ENCODE results near the gene DDX24.

The DDX24 gene, protein sequence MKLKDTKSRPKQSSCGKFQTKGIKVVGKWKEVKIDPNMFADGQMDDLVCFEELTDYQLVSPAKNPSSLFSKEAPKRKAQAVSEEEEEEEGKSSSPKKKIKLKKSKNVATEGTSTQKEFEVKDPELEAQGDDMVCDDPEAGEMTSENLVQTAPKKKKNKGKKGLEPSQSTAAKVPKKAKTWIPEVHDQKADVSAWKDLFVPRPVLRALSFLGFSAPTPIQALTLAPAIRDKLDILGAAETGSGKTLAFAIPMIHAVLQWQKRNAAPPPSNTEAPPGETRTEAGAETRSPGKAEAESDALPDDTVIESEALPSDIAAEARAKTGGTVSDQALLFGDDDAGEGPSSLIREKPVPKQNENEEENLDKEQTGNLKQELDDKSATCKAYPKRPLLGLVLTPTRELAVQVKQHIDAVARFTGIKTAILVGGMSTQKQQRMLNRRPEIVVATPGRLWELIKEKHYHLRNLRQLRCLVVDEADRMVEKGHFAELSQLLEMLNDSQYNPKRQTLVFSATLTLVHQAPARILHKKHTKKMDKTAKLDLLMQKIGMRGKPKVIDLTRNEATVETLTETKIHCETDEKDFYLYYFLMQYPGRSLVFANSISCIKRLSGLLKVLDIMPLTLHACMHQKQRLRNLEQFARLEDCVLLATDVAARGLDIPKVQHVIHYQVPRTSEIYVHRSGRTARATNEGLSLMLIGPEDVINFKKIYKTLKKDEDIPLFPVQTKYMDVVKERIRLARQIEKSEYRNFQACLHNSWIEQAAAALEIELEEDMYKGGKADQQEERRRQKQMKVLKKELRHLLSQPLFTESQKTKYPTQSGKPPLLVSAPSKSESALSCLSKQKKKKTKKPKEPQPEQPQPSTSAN

DNA sequence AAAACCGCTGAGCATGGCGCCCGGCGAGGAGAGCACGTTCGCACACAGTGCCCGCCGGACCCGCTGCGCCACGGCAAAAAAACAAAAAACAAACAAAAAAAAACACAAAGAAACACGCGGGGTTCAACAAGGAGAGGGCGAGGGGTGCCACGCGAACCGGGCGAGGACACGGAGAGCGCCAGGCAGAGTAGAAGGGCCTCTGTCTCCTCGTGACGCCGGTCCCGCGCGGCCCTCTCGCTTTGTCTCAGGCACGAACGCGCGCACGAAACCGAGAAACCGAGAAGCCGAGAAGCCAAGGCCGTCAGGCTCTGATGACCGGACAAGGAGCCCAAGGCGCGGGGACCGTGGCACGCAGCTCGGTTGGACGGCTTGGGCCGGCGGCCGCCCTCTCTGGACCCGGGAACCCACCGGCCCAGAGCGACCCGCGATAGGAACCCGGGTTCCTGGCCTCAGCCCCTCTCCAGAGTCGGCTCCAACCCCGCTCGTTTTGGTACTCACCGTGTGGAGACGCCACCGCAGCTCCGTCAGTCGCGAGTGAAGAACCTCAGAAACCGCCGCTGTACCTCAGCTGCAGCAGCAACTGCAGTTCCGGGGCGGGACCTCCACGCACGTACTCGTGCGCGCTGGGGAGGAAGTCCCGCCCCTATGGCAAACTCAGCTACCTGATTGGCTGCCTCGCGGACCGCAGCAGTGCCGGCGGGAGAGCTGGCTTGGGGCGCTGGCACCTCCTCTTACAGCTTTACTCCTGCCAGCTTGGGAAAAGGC is at the start of gene DDX24, which contains the start of gene IFI27L1:
Gene DDX24, minus strand, starts transcription at position 582 of the 765 bp plus-strand sequence. CDS start 1,460 bp downstream, outside the sequence.
Gene IFI27L1, plus strand, starts transcription at position 690 of the 765 bp plus-strand sequence. CDS start 15,628 bp downstream, outside the sequence.
- peak within 1 kb of the TSS; percentile 100 for H3K4me3 Mint-ChIP-seq
- peak within 1 kb of the TSS; percentile 99 for H3K27ac Mint-ChIP-seq
- no peaks in the 10 kb centered on the region for H3K27me3 Mint-ChIP-seq
- peaks cover 21% of the 10 kb centered on the region for H3K36me3 Mint-ChIP-seq
- no peaks in the 10 kb centered on the region for H3K9me3 Mint-ChIP-seq (ENCODE audit: low read depth)
- peaks cover 48% of the 10 kb centered on the region for H3K4me1 Mint-ChIP-seq (ENCODE audit: low read depth)

DNA sequence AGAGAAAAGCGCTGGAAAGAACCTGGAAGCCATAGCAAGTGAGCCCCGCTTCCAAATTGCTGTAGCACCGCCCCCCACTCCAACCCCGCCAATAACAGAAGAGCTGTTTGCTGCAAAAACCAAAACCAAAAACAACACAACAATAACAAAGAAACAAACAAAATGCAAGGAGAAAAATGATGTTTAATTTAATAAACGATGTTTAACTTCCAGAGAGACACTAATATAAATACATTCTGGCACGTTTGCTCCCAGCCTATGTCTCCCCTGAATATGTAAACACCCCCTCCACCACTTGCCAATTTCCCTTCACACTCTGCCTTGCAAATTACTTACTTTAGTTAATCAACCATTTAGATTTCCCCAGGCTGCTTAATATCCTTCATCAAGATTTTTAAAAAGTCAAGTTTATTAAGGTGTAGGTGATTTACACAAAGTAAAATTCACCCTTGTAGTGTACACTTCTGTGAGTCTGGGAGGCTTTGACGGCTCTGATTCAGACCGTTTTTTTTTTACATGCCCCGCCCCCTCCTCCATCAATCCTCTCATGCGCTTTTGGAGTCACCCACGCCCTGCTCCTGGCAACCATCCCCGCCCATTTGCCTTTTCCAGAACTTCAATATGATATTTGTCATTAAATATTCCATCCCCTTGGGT is 48.9 kb upstream of the DDX24 start:
- peaks cover 16% of the 10 kb centered on the region for H3K4me1 Mint-ChIP-seq (ENCODE audit: low read depth)
- peaks cover under 1% of the 10 kb centered on the region for H3K9me3 Mint-ChIP-seq (ENCODE audit: low read depth)
- H3K36me3 Mint-ChIP-seq, result no peaks in the 10 kb centered on the region
- H3K4me3 Mint-ChIP-seq, result peak overlapping the region; percentile 91
- no peaks in the 10 kb centered on the region for H3K27me3 Mint-ChIP-seq
- no peak overlapping the region for H3K27ac Mint-ChIP-seq

DNA sequence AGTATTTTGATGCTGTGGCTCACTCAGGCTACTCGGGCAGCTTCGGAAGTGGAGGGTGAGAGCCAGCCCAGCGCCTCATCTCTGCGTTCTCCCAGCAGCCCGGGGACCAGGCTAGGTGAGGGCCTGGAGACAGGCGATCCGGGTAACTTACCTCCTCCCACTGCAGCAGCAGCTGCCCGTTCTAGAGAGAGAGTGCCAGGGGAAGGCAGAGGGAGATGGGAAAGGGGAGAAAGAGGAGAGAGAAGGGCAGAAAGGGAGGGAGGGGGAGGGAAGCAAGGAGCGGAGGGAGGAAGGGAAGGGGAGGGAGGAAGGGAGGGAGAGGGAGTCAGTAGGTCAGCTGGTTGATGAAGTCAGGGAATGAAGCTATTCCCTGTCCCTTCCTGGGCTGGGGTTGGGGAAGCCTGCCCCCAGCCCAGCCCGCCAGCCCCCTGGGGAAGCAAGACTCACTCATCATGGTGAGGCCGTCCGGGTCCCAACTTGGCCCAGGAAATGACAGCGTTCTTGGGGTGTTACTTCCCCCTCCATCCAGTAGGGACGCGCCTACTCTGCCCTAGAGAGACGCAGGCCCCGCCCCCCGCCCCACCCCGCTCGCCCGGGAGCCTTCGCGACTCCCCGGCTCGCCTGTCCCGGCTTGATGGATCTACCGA is 48.2 kb upstream of the DDX24 start, which contains the start of gene IFI27L2:
Gene IFI27L2, minus strand, starts transcription at position 494 of the 647 bp plus-strand sequence. Its CDS starts 40 bp downstream, at position 454.
- H3K36me3 Mint-ChIP-seq, result no peaks in the 10 kb centered on the region
- no peaks in the 10 kb centered on the region for H3K9me3 Mint-ChIP-seq (ENCODE audit: low read depth)
- peak within 1 kb of the TSS; percentile 91 for H3K4me3 Mint-ChIP-seq
- H3K27ac Mint-ChIP-seq, result no peak within 1 kb of the TSS
- no peaks in the 10 kb centered on the region for H3K27me3 Mint-ChIP-seq
- peaks cover 16% of the 10 kb centered on the region for H3K4me1 Mint-ChIP-seq (ENCODE audit: low read depth)

DNA sequence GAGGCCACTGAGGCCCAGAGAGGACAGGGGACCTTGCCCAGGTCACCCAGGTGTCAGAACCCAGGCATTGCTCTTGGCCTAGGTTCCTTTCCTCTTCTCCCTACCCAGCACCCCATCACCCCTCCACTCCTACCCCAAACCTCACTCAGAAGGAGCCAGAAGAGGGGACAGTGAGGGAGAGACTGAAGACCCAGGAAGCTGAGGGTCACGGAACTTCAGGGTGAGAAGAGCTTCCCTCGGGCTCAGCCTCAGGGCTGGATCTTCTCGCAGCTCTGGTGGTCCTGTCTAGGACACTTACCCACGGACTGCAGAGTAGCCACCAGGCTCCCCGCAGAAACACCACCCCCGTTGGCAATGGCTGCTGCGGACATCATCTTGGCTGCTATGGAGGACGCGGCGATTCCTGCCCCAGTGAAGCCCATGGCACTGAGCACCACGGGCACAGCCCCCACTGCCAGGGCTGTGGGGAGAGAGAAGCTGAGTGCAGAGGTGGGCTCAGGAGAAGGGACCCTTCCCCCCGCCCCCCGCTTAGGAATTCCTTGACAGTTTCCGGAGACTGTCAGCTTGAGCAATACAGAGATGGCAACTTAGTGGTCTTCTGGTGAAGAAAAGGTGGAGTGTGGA is 47.3 kb upstream of the DDX24 start:
- Mint-ChIP-seq H3K4me1 (ENCODE audit: low read depth) (peaks cover 16% of the 10 kb centered on the region), H3K36me3 (no peaks in the 10 kb centered on the region), H3K27ac (no peak overlapping the region)

DNA sequence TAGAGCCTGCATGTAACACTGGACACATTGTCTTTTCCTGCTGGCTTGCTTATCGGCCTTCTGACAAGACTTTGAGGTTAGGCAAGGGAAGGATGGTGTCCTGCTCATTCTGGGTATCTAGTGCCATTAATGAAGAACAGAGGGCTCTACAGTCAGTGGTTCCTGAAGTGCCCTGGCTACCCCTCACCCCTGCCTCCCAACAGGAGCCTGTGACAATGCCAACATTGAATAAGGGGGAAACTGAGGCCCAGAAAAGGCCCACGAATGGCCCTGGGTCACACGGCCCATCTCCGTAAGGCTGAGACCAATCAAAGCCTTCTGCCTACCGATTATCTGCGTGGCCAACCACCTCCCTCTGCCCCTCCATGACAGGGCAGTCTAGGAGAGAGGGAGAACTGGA is 46.3 kb upstream of the DDX24 start:
- Mint-ChIP-seq H3K9me3 (ENCODE audit: low read depth) (no peaks in the 10 kb centered on the region), H3K36me3 (no peaks in the 10 kb centered on the region), H3K4me3 (no peak overlapping the region), H3K4me1 (ENCODE audit: low read depth) (peaks cover 16% of the 10 kb centered on the region), H3K27ac (no peak overlapping the region), H3K27me3 (no peaks in the 10 kb centered on the region)

More for the DNA sequence above, 47.3 kb upstream of the DDX24 start:
- Mint-ChIP-seq H3K4me3 (peak overlapping the region; percentile 91), H3K9me3 (ENCODE audit: low read depth) (no peaks in the 10 kb centered on the region), H3K27me3 (no peaks in the 10 kb centered on the region)

DNA sequence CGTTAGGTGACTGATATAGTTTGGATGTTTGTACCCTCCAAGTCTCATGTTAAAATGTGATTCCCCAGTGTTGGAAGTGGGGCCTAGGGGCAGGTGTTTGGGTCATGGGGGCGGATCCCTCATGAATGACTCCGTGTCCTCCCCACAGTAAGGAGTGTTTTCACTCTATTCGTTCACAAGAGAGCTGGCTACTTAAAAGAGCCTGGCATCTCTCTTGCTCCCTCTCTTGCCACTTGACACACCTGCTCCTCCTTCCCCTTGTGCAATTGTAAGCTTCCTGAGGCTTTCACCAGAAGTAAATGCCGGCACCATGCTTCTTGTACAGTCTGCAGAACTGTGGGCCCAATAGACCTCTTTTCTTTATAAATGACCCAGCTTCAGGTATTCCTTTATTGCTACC is 45.8 kb upstream of the DDX24 start:
- Mint-ChIP-seq H3K4me1 (ENCODE audit: low read depth) (peaks cover 16% of the 10 kb centered on the region), H3K27ac (no peak overlapping the region), H3K9me3 (ENCODE audit: low read depth) (no peaks in the 10 kb centered on the region), H3K36me3 (no peaks in the 10 kb centered on the region), H3K4me3 (no peak overlapping the region), H3K27me3 (no peaks in the 10 kb centered on the region)

DNA sequence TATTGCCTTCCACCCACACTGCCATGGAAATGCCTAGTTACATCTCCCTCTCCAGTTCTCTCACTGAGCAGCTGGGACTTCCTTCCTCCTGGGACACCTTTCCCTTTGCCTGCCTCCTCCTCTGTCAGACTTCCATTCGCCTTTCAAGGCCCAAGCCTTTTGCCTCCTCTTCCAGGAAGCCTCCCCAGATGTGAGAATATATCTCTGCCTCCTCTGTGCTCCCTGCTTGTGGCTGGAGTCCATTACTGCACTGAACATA is 45.3 kb upstream of the DDX24 start:
- no peaks in the 10 kb centered on the region for H3K27me3 Mint-ChIP-seq
- H3K27ac Mint-ChIP-seq, result no peak overlapping the region
- H3K9me3 Mint-ChIP-seq (ENCODE audit: low read depth), result no peaks in the 10 kb centered on the region
- no peaks in the 10 kb centered on the region for H3K36me3 Mint-ChIP-seq
- H3K4me1 Mint-ChIP-seq (ENCODE audit: low read depth), result peaks cover 16% of the 10 kb centered on the region
- H3K4me3 Mint-ChIP-seq, result no peak overlapping the region

DNA sequence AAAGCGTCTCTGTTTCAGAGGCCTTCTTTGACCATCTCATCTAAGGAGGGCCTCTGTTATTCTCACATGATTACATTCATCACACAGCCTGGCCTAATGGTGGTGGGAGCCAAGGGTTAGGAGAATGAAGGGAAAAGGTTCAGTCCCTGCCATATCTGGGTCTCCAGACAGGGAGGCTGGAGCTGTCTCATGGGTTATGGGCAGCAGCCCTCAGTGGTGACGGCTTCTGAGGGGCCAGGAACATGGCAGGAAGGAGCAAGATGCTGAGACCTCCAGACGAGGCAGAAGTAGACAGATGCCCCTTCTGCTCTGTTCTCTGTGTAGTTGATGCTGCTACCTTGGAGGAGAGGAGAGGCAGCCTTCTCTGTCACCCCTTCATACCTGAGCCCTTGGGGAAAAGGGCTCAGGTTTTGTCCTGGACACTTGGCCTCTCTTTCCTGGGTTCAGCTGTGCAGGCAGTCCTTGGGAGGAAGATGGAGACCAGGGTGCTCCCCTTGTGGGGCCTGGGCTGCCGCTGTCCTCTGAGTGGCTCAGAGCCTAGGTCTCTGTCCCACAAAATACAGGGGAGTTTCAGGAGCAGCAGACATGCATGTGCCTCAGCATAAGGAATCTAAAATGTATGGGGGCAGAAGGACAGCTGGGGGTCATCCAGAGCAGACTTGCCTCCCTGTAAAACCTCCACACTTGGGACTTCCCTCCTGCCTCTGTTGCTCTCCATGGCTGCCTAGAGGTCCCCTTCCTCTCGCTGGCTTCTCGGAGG is 44.8 kb upstream of the DDX24 start:
- H3K36me3 Mint-ChIP-seq, result peaks cover 3% of the 10 kb centered on the region
- H3K4me3 Mint-ChIP-seq, result no peak overlapping the region
- H3K27me3 Mint-ChIP-seq, result no peaks in the 10 kb centered on the region
- H3K4me1 Mint-ChIP-seq (ENCODE audit: low read depth), result peaks cover 16% of the 10 kb centered on the region
- no peak overlapping the region for H3K27ac Mint-ChIP-seq
- peaks cover 4% of the 10 kb centered on the region for H3K9me3 Mint-ChIP-seq (ENCODE audit: low read depth)

DNA sequence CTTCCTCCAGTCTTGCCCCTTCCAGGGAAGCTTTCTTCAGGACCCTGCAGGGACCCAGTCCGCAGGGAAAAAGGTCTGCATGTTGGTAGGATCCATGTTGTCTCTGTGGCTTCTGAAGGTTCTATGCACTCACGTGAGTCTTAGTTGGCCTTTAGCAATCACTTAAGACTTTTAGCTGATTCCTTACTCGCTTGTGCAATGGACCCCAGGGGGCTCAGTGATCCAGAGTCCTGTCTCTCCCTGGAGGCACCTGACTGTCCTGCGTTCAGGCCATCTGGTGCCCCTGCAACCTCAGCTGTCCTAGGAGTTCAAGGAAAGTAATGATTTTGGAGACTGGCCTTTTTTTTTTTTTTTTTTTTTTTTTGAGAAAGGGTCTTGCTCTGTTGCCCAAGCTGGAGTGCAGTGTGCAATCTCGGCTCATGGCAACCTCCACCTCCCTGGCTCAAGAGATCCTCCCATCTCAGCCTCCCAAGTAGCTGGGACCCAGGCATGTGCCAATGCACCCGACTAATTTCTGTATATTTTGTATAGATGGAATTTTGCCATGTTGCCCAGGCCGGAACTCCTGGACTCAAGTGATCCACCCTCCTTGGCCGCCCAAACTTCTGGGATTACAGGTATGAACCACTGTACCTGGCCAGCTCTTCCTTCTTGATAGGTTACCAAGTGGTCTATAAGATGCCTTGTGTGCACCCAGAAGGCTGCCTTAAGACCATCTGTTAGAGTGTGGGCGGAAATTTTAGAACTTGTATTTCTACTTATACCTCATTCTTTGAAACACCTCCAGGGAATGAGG is 43.8 kb upstream of the DDX24 start:
- no peak overlapping the region for H3K27ac Mint-ChIP-seq
- no peaks in the 10 kb centered on the region for H3K27me3 Mint-ChIP-seq
- peaks cover 10% of the 10 kb centered on the region for H3K4me1 Mint-ChIP-seq (ENCODE audit: low read depth)
- H3K36me3 Mint-ChIP-seq, result peaks cover 7% of the 10 kb centered on the region
- H3K4me3 Mint-ChIP-seq, result no peak overlapping the region
- peaks cover 4% of the 10 kb centered on the region for H3K9me3 Mint-ChIP-seq (ENCODE audit: low read depth)

DNA sequence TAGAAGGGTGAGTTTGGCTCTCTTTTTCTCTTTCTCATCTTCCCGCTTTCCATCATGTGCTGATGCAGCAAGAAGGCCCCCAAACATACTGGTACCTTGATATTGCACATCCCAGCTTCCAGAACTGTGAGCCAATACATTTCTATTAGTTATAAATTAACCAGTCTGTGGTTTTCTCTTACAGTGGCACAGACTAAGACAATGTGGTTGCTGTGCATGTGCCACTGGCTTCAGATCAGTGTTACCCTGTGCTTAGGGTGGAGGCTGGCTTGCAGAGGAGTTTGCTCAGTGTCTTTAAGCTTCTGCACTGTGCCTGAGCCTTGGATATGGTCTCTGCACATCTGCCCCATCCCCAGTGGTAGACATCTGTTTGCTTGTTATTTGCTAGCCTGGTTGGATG is 42.9 kb upstream of the DDX24 start:
- no peaks in the 10 kb centered on the region for H3K27me3 Mint-ChIP-seq

DNA sequence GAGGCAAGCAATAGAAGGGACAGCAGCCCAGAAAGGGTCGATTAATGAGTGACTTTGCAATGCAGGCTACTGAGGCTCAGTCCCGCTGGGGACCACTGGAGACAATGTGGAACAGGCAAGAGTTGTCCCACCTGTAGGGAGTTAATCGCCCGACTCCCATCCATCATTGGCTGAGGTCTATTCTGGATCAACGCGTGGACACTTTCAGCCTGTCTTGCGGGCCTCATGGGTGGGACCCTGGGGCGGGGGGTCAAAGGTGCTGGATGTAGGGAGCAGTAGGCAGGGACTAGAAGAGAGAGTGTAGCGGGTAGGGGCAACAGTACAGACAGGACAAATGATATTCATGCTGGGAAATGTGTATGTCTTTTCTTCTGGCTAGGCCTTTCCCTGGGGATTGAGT is 42.3 kb upstream of the DDX24 start:
- H3K4me1 Mint-ChIP-seq (ENCODE audit: low read depth), result no peaks in the 10 kb centered on the region
- no peak overlapping the region for H3K27ac Mint-ChIP-seq
- peaks cover 11% of the 10 kb centered on the region for H3K36me3 Mint-ChIP-seq
- peaks cover 8% of the 10 kb centered on the region for H3K9me3 Mint-ChIP-seq (ENCODE audit: low read depth)
- no peak overlapping the region for H3K4me3 Mint-ChIP-seq
- no peaks in the 10 kb centered on the region for H3K27me3 Mint-ChIP-seq

More for the DNA sequence above, 42.9 kb upstream of the DDX24 start:
- no peak overlapping the region for H3K27ac Mint-ChIP-seq
- peaks cover 11% of the 10 kb centered on the region for H3K36me3 Mint-ChIP-seq
- H3K4me3 Mint-ChIP-seq, result no peak overlapping the region
- H3K9me3 Mint-ChIP-seq (ENCODE audit: low read depth), result peaks cover 8% of the 10 kb centered on the region
- H3K4me1 Mint-ChIP-seq (ENCODE audit: low read depth), result peaks cover 5% of the 10 kb centered on the region

DNA sequence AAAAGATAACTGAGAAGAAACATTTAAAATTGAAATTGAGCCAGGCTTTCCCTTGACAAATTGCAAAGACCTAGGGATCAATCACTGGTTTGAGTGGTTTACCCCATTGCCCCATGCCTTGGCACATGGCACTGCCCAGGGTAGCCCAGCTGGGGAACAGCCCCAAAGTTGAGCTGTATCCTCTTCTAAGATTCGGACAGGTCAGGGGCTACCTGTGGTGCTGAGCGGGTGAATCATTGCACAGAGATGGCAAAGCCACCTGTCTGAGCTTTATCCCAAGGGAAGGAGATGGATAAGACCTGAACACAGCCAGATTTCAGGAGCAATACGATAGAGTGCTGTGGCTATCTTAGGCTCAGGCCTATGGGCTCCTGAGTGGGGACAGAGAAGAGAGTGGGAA is 41.4 kb upstream of the DDX24 start:
- Mint-ChIP-seq H3K4me1 (ENCODE audit: low read depth) (no peaks in the 10 kb centered on the region), H3K4me3 (no peak overlapping the region), H3K27me3 (no peaks in the 10 kb centered on the region), H3K9me3 (ENCODE audit: low read depth) (peaks cover 8% of the 10 kb centered on the region), H3K36me3 (peaks cover 11% of the 10 kb centered on the region), H3K27ac (no peak overlapping the region)

Data from activated naive CD8-positive, alpha-beta T cell (primary cell).